ENCODE data around the gene SIK1.
"Not testable (repeated sequence)": the region's sequence is repeated elsewhere in the genome, so short reads cannot be mapped to it uniquely, and the experiment has no call there.

- TF ChIP-seq CTCF, POLR2A, POLR2AphosphoS5 (IDR thresholded peaks at IDR 0.05): not testable (repeated sequence)
Measured at GRCh38 chr21:43380337-43380736, 46.6 kb downstream of the SIK1 start.
